ENCODE results near the gene GJA4.
"Not testable (repeated sequence)": the region's sequence is repeated elsewhere in the genome, so short reads cannot be mapped to it uniquely, and the experiment has no call there.

Gene GJA4

DNA sequence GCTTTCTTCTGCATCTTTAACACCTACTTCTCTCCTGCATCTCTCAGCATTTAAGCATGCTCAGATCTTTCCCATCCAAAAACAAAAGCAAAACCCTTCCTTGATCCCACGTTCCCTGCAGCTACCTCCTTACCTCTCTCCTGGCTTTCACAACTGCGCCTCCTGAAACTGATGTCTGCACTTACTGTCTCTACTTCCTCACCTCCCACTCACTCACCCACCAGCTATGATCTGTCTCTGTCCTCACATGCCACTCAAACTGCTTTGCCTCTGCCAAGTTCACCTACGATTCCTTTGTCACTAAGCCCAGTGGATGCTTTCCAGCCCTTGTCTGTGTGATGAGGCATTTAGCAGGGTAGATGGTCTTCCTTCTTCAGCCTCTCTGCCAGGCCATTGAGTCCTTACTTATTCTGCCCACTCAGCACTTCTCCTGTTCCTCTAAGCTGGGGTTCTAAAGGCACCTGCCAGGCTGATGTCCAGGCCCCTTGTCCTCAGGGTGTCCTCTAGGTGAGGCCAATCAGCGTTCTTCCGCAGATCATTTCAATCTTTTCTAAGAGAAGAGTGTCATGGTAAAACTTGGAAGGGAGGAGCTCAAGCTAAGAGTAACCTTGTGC is 21.8 kb upstream of the GJA4 start:
- no peak for DNase-seq (ENCODE audit: low read depth)

- DNase-seq (ENCODE audit: low read depth) = no peak
These were observed 21.0 kb upstream of the GJA4 start for GRCh38 chr1:34771573-34772371.

DNA sequence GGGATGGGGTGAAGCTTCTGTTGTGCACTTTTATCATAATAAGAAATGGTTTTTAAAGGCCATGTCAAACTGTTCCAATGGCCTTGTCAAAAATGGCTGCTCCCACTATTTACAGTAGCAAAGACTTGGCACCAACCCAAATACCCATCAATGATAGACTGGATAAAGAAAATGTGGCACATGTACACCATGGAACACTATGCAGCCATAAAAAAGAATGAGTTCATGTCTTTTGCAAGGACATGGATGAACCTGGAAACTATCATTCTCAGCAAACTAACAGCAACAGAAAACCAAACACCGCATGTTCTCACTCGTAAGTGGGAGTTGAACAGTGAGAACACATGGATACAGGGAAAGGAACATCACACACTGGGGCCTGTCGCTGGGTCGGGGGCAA is 19.7 kb upstream of the GJA4 start:
- DNase-seq (ENCODE audit: low read depth) = not testable (repeated sequence)

- DNase-seq (ENCODE audit: low read depth) = no peak
These were observed 17.8 kb upstream of the GJA4 start for GRCh38 chr1:34774957-34775356.

- no peak for DNase-seq (ENCODE audit: low read depth)
These were observed 15.9 kb upstream of the GJA4 start for GRCh38 chr1:34776911-34777310.

GRCh38 chr1:34777519-34778321 is 15.1 kb upstream of the GJA4 start:
- no peak for DNase-seq (ENCODE audit: low read depth)

- DNase-seq (ENCODE audit: low read depth) = no peak
These were observed 14.4 kb upstream of the GJA4 start for GRCh38 chr1:34778381-34778780.

DNA sequence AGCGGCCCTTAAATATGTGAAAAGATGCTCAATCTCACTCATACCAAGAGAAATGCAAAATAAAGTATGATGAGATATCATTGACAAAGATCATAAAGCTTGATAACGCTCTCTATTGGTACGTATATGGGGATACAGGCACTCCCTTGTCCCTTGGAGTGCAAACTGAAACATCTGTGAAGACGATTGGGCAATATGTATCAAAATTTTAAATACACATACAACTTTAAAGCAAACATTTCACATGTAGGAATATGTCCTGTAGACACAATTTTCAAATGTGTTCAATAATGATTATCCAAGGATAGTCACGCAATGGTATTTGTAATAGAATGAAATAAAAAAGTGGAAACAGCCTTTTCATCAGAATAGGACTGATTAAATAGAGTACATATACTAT is 13.8 kb upstream of the GJA4 start:
- no peak for DNase-seq (ENCODE audit: low read depth)

- DNase-seq (ENCODE audit: low read depth) = no peak
These were observed 13.3 kb upstream of the GJA4 start for GRCh38 chr1:34779526-34779925.

GRCh38 chr1:34779962-34780361 is 12.8 kb upstream of the GJA4 start:
- no peak for DNase-seq (ENCODE audit: low read depth)

GRCh38 chr1:34780528-34780927 is 12.3 kb upstream of the GJA4 start:
- DNase-seq (ENCODE audit: low read depth) = no peak

- peak; percentile 23 for DNase-seq (ENCODE audit: low read depth)
These were observed 11.5 kb upstream of the GJA4 start, which contains the start of gene GJB3 for GRCh38 chr1:34781071-34781843. GJB3 (plus strand) TSS chr1:34781214; CDS start chr1:34784763, 3,549 bp downstream.

DNA sequence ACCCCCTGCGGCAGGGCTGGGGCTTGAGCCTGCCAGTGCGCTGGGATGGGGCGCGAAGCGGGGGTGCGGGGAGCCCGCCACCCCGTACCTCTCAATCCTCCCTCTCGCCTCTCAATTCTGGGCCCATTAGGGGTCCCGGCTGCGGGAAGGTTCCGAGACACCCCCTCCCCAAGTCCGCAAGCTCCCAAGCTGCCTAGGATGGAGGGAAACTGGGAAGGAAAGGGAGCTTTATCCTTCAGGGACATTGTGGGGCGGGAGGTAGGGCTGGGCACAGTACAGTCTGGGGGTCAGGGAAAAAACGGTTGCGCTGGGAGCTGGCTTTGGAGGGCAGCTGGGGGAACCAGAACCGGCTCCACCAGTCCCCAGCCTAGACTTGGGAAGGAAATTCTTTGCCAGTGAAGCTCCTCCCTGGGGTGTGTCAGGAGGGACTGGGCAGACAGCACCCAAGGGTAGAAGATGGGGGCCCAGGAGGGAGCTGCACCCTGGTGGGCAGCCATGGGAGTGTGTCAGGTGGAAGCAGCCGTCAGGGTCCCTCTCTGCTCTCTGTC is 10.9 kb upstream of the GJA4 start:
- DNase-seq (ENCODE audit: low read depth) = peak; percentile 15

- no peak for DNase-seq (ENCODE audit: low read depth)
These were observed 8.0 kb upstream of the GJA4 start for GRCh38 chr1:34784751-34785221.

GRCh38 chr1:34785231-34785874 is 7.4 kb upstream of the GJA4 start:
- DNase-seq (ENCODE audit: low read depth) = no peak

DNA sequence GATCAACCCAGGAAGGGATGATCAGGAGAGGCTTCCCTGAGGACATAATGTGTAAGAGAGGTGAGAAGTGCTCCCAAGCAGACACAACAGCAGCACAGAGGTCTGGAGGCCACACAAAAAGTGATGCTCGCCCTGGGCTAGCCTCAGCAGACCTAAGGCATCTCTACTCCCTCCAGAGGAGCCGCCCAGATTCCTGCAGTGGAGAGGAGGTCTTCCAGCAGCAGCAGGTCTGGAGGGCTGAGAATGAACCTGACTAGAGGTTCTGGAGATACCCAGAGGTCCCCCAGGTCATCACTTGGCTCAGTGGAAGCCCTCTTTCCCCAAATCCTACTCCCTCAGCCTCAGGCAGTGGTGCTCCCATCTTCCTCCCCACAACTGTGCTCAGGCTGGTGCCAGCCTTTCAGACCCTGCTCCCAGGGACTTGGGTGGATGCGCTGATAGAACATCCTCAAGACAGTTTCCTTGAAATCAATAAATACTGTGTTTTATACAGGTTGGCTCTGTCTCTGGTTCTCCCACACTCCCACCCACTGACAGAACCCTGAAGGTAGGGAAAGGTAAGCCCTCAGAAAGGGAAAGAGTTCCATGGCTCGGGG is 6.8 kb upstream of the GJA4 start:
- DNase-seq (ENCODE audit: low read depth) = no peak

- peak; percentile 74 for DNase-seq (ENCODE audit: low read depth)
These were observed 6.1 kb upstream of the GJA4 start for GRCh38 chr1:34786521-34787325.

- DNase-seq (ENCODE audit: low read depth) = peak; percentile 45
These were observed 5.1 kb upstream of the GJA4 start for GRCh38 chr1:34787461-34788420.

GRCh38 chr1:34790985-34791384 is 1.8 kb upstream of the GJA4 start:
- DNase-seq (ENCODE audit: low read depth) = no peak
